Right lobe of liver (tissue), 4 donors: ENCODE data around the gene LRP5.

Source experiments
- POLR2A ChIP-seq: fragments of 450-650 bp; IDR thresholded peaks from one replicate; pipeline ENCODE4 v1.6.1; 2017; ENCODE audit warnings: antibody characterized with exemption, mild to moderate bottlenecking
- TF ChIP-seq, protein P1 (sequence below), 4 donors: fragments of 200-600 bp in 3 of 4; fragments of 450-650 bp in 1 of 4; IDR thresholded peaks; one replicate each; pipeline versions ENCODE4 v1.5.1 to v1.8.0; 2016 to 2022; ENCODE audit warnings: antibody characterized with exemption in 4 of 4, mild to moderate bottlenecking in 2 of 4
- donor health status: DM: no; HTN: no; CAD: no.
- donor health status: DM: no; HTN: no; CAD: no.
- donor health status: DM: no; HTN: yes; CAD: no.

DNA sequence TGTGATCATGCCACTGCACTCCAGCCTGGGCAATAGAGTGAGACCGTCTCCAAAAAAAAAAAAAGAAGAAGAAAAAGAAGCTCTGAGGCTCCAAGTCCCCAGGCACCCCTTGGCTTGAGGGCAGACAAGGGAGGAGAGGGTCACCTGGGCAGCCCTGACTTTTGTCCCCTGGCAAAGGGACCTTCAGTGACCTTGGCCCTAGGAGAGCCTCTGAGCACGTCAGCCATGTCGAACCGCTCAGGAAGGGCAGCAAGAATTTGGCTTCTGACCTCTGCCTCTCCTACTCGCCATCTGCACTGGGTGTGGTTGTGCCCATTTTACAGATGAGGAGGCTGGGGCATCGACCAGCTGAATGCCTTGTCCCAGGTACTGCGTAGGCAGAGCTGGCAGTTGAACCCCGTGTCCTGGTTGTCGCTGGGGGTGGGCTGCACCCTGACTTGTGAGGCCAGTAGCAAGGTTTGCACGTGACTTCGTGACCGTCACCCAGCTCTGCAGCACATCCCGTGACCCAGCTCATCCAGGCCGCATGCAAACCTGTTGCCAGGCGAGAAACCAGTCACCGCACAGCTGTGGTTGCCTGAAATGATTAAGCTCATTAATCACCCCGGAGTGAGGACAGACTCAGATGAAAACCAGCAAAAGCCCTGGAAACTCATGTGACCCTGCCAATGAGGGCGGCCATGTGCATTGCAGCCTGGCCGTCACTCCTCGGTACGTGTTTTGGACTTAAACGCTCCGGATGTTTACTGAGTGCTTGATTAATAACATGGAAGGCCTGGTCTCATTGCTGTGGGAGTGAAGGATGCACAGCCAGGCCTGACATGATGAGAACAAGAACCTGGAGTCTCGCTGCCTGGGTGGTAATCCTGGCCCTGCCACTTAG is 100.4 kb downstream of the LRP5 start:
- TF ChIP-seq, protein P1, sequence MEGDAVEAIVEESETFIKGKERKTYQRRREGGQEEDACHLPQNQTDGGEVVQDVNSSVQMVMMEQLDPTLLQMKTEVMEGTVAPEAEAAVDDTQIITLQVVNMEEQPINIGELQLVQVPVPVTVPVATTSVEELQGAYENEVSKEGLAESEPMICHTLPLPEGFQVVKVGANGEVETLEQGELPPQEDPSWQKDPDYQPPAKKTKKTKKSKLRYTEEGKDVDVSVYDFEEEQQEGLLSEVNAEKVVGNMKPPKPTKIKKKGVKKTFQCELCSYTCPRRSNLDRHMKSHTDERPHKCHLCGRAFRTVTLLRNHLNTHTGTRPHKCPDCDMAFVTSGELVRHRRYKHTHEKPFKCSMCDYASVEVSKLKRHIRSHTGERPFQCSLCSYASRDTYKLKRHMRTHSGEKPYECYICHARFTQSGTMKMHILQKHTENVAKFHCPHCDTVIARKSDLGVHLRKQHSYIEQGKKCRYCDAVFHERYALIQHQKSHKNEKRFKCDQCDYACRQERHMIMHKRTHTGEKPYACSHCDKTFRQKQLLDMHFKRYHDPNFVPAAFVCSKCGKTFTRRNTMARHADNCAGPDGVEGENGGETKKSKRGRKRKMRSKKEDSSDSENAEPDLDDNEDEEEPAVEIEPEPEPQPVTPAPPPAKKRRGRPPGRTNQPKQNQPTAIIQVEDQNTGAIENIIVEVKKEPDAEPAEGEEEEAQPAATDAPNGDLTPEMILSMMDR (IDR thresholded peaks at IDR 0.05): no peak
- no peak for TF ChIP-seq POLR2A
